HT-29 (cell line): Measurements from ENCODE around the gene OS9. TPM values are rescaled to one million over a fixed set of nuclear protein-coding genes. Genes with fewer than 3 reads are reported as not detected.
A peak's percentile ranks its signal among the peaks of the same experiment; 100 is the strongest.

Experiments
- DNase-seq: peaks from one replicate; pipeline ENCODE4 v3.0.0-alpha.2; 2015; ENCODE audit warnings: low spot score
- total RNA-seq: library from RNA; depleted of rRNA; stranded (reverse); fragments of >200 nt; shearing (Covaris generic); gene quantifications from 2 replicates; pipeline ENCODE4 v1.2.3, GENCODE V29; 2014

Gene OS9
- total RNA-seq, 1 experiment from 2014 or later: 105 TPM

DNA sequence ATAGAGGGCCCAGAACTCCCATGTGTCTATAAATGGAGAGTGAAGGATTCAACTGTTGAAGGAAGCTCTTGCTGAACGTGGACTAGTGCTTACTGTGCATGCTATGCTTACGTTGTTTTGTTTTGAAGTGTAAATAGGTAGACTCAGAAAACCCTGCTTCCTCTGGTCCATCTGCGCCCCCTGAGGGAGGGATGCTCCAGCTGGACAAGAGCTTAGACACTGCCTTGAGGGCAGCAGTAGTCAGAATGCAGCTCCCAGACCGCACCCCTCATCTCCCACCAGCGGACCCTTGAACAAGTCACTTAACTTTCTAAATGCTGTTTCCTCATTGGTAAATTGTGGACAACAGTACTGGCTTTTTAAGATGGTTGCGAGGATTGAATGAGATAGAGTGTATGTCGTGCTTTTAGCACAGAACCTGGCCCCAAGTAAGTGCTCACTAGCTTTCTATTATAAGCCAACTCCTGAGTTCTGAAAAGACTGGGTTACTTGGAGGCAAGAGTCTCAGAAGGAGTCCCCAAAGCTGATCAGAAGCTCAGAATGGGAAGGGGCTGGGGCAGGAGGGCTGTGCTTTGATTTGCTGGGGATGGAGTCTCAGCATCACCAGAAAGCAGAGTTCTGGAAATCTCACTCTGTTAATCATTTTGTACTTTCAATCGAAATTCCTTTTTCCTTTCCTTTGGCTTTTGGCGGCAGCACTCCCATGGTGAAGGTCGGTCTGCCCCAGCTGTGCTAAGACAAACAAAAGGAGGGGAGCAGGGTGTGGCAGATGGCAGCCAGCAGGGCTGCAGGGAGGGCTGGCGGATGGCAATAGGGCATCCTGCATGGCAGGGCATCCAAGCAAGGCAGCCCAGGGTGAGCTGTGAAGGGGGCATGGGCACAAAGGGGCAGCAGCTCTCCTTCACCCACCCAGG is 29.0 kb downstream of the OS9 start:
- DNase-seq: no peak

DNA sequence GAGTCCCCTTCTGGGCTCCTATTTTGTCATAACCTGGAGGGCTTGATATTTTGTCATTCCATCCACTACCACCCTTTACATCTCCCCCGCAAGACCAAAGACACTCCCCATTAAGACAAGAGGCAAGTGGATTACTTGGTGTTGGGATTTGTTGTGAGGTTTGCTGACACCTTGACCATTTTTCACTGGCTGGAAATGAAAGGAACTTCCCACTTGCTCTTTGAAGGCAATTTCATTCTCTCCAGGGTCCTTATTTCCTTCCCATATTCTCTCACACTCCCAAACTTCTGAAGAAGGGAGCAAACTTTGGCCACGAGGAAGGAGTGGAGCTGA is 29.7 kb downstream of the OS9 start:
- DNase-seq: no peak

DNA sequence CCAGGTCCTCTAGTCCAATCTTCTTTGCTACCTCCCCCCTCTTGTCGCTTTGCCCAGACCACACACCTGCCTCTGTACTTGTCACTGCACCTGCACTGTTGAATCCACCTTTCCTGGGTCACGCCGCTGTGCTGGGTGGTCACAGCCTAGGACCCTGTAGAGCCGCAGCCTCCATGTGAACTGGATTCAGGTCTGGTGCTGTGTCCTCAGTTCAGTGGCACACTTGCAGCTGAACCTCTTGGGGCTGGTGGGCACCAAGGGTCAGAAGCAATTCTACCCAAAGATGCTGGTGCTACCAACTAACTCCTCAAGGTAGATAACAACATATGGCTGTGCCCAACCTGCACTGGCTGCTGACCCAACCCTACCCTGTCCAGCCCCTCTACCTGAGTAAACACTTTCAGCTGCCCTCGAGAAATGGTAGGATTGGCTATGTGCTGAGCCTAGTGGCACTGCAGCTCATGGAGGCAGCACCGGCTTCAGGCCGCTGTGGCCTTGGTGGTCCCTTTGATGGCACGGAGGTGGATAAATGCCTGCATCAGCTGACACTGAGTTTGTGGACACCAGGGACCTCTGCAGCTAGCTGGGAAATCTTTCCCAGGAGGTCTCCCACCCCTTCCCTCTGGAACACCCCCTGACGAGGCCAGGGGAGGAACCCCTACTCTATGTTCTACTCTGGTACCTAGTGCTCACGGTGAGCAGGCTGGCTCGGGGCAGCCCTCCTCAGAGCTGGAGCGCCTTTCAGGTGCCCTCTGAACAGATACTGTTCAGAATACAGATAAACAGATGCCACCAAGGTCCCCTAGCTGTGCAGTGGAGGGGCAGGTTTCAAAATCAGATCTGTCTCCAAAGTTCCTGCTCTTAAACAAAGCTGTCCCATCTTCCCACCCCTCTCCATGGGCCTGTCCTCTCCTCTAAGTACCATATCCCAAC is 30.3 kb downstream of the OS9 start:
- no peak for DNase-seq

DNA sequence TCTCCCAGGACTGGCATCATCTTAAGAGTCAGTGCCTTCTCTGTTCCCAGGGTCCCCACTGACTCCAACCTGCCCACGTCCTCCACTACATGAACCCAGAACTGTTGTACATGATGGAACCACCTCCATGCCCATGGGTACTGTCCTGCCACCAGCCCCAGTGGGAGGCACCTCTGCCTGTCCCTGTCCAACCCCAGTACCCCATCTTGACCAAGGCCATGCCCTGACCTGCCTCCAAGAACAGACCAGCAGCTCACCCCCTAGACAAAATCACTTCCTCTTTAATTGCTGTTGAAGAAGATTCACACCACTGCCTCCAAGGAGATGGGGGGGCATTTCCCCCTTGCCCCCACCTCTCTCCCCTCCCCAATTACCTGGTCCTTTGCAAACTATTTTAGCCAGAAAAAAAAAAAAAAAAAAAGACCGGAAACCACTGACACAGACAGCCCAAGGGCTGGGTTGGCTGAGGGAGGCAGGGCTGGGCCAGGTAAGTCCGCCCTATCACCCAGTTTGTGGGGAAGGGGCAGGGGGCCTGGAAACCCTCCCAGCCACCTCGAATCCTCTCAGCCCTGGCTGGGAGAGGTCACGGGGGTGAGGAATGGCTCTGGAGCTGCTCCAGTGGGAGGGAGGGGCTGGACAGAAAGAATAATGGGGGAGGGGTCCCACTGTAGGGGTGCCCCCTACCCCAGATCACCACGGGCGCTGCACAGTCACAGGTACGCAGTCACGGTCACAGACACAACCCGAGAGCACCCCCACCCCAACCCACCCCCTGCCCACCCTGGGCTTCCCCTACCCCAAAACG is 31.2 kb downstream of the OS9 start:
- no peak for DNase-seq

DNA sequence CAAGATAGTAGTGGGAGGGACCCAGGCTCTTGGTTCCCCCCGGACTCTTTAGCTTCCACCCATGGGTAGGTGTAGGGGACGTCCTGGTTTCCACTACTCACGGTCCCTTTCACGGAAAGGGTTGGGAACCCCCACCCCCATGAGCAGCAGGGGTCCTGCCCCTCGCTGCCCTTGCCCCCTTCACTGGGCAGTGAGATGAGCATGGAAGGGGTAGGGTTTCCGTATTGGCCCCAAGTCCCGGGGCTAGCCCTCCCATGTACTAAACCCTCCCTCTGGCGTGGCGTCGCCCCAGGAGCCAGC is 31.9 kb downstream of the OS9 start:
- DNase-seq: no peak

DNA sequence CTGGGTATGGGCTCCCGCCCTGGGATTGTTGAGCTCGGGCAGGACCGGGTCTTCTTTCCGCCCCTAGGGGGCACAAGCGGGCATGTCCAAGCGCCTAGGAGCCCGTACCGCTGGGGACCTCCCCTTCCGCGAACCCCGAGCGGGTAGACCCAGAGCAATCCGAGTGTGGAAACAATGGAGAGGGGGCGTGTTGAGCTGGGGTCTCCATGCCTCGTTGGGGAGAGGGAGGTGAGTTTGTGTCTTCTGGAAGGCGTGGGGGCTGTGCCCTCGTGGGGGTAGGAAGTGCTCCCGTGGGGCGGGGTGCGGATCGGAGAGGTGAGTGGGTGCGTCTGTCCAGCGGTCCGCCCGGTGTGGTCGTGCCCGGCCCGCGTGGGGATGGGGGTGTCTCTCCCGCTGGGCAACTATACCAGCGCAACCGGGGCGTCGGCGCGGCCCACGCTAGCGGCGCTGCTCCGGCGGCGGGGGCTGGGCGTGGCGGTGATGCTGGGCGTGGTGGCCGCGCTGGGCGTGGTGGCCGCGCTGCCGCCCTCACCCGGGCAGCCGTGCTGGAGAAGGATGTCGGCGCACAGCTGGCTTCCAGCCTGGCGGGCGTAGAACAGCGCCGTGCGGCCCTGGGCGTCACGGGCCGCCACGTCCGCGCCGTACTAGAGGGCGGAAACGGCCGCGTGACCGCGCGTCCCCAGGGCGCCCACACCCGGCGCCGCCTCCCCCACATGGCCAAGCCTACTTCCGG is 32.4 kb downstream of the OS9 start:
- DNase-seq: peak; percentile 80

DNA sequence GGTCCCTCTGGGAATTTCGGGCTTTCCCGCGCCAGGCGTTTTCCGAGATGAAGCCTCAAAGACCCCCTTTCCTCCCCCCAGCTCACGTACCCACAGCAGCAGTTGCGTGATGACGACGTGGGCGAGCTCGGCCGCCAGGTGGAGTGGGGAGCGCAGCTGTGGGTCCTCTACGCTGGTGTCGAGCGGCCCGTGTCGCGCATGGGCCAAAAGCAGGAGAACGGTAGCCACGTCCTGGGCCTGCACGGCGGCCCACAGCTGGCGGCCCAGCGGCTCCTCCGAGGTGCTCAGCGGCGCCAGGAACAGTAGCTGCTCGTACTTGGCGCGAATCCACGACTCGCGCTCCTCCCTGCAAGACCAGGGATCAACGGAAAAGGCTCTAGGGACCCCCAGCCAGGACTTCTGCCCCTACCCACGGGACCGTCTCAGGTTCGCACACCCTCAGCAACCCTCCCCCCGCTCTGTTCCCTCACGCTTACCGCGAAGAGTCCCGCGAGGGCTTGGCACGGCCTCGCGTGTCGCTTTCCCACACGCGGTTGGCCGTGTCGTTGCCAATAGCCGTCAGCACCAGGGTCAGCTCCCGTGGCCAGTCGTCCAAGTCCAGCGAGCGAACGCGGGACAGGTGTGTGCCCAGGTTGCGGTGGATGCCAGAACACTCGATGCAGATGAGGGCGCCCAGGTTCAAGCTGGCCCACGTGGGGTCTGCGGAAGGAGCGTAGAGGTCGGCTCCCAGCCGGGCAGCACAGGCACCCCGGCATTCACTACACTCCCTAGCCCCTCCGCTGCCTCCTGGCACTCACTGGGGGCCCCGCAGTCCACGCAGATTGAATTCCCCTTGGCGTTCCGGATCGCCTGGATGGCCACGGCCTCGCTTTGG is 33.2 kb downstream of the OS9 start:
- no peak for DNase-seq

DNA sequence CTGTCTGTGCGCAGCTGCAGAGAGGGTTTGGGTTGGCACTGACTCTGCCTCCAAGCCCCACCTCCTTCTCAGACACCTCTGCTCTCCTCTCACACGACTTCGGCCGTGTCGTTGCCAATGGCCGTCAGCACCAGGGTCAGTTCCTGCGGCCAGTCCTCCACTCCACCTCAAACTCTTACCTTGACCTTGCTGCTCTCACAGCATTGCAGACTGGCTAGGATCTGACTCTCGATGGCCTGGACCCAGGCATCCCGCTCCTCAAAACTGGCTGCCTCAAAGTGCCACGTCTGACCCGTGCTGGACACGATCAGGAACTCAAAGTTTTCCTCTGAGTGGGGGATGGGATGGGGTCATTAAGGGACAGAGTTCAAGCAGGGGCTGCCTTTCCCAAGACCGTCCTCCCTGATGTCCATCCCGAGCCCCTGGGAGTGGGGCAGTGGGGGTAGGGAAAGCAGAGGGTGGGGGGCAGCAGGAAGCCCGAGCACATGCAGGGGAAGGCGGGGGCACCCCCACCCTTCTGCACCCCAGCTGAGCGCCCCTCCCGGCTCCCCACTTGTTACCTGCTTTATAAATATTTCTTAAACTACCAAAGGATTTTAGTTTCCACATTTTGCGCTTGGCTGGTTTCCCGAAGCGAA is 33.9 kb downstream of the OS9 start:
- DNase-seq: no peak

DNA sequence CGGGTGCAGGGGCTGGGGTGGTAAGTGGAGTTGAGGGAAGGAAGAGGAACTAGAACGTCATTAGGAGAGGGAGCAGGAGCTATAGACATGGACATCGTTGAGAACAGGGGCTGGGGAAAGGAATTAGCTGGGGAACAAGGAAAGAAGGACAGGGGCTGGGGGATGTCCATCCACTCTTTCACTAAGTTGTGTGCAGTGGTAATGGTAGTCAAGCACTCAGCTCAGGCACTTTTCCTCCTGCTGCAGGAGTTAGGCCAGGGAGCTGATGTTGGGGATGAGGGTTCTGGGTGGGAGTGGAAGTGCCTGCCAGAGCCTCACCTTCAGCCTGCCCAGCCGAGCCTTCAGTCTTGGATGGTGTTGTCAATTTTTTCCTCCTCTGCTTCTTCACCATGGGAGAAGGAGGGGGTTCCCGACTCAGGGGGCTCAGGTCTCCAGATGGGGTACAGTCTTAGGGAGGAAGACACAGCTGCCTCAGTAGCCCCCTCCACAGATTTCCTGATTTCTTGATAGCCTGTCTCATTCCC is 35.5 kb downstream of the OS9 start:
- DNase-seq: no peak

DNA sequence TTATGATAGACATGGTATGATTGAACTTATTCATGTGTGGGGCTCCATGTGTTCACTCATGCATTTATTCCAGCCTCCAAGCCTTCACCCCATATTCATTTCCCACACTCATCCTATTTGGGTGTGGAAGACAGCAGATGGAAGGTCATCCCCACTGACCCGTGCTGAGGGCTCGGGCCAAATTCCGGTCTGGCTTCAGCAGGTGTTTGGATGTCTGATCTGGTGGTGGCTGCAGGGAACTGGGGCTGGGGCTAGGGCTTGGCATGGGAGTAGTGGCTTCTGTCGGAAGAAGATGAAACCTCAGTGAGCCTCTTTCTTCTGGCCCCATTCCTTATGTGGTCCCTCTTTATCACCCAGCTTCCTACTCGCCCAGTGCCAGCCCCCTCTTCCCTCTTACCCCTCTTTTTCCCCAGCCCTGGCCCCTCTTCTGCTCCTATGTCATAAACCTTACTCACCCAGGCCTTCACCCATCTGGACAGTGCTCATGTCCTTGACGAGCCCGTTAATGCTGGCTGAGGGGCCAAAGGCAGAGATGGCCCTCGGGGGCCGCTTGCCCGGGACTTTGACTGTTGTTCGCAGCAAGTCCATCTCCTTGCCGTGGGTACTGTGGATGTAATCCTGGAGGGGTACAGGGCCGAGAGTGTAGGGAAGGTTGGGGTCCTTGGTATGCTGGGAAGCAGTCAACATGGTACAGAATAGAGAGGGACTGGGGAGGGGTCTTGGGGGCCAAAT is 36.6 kb downstream of the OS9 start:
- DNase-seq: no peak

DNA sequence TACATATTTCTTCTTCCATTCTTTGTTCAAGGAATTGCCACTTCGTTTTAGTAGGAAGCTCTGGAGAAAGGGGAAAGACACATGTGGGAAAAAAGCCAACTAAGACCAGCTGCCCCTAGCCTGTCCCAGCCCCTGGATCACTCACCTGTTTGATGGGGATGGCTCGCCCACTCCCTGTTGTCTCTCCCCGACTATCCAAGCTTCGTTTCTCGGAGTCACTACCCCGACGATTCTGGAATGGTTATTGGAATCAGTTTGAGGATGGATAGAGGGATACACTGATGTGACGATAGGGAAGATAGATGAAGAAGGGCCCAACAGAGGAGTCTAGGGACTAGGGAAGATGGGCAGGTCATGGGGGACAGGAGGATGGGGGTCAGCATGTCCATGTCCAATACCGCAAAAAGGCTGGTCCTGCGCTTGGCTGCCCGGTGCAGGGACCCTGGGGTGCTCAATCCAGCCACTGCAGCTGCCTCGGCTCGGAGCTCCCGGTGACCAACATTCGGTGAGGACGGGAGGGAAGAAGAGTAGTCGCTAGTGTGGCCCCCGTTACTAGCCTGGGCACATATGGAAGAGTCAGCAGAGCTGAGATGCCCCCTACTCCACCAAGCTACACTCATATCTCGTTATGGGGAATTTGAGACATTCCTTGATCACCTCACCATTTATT is 37.6 kb downstream of the OS9 start:
- no peak for DNase-seq

DNA sequence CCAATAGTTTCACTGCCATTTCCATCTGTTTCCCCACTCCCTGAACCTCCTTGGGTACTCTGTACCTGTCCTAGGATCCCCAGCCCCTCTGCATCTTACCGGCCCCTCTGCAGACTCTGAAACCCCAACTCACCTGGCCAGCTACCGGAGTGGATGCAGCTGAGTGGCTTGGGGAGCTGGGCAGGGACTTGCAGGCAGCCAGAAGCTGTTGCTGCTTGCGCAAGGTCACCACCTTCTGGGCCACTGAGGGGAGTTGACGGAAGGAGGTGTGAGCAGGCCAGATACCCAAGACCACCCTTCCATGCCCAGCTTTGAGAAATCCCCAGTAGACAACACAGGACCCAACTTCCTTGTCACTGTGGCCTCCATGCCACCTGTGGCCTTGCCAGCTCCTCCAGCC is 38.3 kb downstream of the OS9 start:
- DNase-seq: no peak

DNA sequence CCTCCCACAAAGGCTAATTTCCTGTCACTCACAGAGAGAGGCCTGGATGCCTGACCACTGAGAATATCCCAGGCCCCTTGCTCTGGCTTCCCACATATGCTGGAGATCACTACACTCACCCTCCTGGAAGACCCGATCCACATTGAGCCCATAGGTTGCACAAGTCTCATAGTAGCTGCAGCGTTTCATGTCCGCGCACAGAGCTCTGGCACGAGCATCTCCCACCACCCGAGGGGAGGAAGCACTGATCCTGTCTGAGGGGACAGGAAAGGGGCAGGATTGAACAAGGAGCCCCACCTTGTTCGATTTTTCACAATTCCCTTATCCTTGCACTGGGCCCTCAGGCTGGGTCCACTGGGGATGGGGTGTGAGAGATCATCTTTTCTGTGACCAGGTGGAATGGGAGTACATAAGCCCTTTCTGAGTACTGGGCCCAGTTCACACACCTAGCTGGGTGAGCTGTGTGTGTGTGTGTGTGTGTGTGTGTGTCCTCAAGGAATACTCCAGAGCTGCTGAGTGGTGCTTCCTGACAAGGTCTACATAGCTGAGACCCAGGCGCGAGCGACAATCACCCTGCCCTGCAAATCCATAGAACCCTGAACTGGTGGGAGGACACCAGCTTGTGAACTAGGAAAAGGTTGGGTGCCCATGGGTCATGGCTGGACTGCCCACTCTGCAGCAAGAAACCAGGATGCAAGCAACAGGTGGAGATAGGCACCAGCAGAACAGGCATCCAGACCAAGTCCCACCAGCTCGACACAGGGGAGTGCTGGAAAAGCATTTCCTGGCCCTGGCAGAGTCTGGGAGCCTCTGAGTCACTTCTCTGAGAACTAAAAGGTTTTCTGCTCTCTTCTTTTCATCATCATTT is 39.0 kb downstream of the OS9 start:
- DNase-seq: no peak

DNA sequence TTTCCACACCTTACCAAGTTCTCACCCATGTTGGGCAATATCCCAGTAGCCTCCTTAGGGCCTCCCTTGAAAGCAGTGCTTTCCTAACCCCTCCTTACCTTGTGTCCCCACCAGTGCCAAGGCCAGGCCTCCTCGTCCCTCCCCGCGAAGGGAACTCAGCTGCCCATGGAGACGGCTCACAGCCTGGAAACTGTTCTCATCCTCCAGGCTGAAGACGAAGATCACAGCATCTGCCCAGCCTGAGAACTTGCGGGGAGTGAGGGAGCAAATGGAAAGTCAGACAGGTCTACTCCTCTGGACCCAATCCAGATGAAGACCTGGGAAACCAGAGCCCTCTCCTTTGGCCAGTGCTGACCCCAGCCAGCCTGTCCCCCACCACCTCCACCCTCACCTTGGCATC is 40.0 kb downstream of the OS9 start:
- DNase-seq: no peak

DNA sequence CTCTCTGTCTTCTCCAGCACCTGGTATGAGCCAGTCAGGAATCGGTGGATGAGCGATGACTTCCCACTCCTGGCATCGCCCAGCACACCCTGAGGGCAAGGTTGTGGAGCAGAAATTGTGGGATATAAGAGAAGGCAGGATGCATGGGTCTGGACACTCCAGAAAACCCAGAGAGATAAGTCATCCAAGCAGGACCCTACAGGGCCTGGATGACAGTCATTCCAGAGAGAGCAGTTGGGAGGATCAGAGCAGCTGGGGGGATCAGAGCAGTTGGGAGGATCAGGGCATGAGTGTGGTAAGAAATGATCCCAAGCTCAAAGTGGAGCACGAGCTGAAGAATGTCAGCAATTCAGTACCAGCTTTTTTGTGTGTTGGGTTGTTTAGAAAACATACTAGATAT is 40.7 kb downstream of the OS9 start:
- no peak for DNase-seq

DNA sequence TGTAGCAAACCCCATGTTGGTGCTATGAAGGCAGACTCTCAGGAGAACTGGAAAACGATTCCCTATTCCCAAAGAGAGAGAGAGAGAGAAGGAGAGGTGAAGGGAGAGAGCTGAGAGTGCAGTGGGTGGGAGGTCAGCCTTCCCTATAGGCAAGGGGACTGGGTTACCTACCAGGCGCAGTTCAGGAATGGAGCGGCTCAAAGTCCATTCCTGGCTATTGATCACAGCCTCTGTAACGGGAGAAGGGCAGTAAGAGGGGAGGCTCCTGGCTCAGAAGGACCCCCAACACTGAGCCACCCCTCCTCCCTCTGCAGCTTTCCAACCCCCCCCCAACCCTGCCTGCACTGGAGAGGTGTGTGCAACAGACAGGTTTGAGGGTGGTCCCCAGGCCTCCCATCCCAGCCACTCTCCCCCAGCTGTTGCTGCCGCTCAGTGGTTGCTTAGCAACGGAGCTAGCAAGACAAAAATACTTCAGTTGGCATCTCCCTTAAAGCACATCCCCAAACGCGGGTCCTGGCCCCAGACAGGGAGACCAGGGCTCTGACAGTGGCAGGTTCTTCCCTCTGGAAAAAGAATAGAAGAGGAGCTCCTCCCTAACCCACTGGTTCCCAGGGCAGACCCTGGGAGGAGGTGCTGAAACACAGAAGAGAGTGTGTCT is 41.4 kb downstream of the OS9 start:
- no peak for DNase-seq
